ENCODE results near the gene NHLRC2.

Gene NHLRC2

GRCh38 chr10:113858541-113858940 is 4.1 kb downstream of the NHLRC2 start:
- ChIA-PET POLR2A (ENCODE audit: low non-redundant PET) (no interaction called here), CTCF (interaction anchor here (0.7 to 0.8 kb wide), 2 partner anchors 177 to 413 kb away, joined by 4 to 7 read pairs; no protein-coding TSS in a partner anchor)

GRCh38 chr10:113859261-113859660 is 4.8 kb downstream of the NHLRC2 start:
- ChIA-PET CTCF (interaction anchor here (0.8 kb wide), 1 partner anchor 412 kb away, joined by 7 read pairs; no protein-coding TSS in a partner anchor), POLR2A (ENCODE audit: low non-redundant PET) (no interaction called here)
- H3K27ac ChIP-seq = no peak overlapping the region
- TF ChIP-seq, protein P1, sequence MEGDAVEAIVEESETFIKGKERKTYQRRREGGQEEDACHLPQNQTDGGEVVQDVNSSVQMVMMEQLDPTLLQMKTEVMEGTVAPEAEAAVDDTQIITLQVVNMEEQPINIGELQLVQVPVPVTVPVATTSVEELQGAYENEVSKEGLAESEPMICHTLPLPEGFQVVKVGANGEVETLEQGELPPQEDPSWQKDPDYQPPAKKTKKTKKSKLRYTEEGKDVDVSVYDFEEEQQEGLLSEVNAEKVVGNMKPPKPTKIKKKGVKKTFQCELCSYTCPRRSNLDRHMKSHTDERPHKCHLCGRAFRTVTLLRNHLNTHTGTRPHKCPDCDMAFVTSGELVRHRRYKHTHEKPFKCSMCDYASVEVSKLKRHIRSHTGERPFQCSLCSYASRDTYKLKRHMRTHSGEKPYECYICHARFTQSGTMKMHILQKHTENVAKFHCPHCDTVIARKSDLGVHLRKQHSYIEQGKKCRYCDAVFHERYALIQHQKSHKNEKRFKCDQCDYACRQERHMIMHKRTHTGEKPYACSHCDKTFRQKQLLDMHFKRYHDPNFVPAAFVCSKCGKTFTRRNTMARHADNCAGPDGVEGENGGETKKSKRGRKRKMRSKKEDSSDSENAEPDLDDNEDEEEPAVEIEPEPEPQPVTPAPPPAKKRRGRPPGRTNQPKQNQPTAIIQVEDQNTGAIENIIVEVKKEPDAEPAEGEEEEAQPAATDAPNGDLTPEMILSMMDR (conservative IDR thresholded peaks at IDR 0.05; ENCODE audit: low read depth) = no peak
- no peak for DNase-seq (ENCODE audit: low spot score)

More at GRCh38 chr10:113858541-113858940, 4.1 kb downstream of the NHLRC2 start:
- TF ChIP-seq, protein P1 (conservative IDR thresholded peaks at IDR 0.05; ENCODE audit: low read depth) = no peak
- DNase-seq (ENCODE audit: low spot score) = no peak
- H3K27ac ChIP-seq = no peak overlapping the region

GRCh38 chr10:113865901-113866300 is 11.4 kb downstream of the NHLRC2 start:
- TF ChIP-seq, protein P1 (conservative IDR thresholded peaks at IDR 0.05; ENCODE audit: low read depth) = no peak
- no peak for DNase-seq (ENCODE audit: low spot score)
- CTCF ChIA-PET = no interaction called here
- H3K27ac ChIP-seq = no peak overlapping the region
- POLR2A ChIA-PET (ENCODE audit: low non-redundant PET) = no interaction called here

- CTCF ChIA-PET = no interaction called here
- TF ChIP-seq, protein P1 (conservative IDR thresholded peaks at IDR 0.05; ENCODE audit: low read depth) = no peak
These were observed 12.3 kb downstream of the NHLRC2 start for GRCh38 chr10:113866551-113867394.

DNA sequence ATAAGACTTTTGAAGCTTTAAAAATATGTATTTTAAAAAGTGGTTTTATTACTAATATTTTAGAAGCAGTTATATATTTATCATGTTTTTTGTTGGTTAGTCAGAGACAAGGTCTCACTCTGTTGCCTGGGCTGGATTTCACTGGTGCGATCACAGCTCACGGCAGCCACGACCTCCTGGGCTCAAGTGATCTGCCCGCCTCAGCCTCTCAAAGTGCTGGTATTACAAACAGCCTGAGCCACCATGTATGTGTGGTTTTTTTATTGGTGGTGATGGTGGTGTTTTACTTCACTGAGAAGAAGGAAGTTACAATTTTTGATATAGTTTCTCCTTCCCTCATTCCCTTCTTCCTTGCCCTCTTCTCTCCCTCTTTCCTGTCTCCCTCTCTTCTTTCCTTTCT is 13.4 kb downstream of the NHLRC2 start:
- TF ChIP-seq, protein P1 (conservative IDR thresholded peaks at IDR 0.05; ENCODE audit: low read depth) = no peak
- ChIA-PET POLR2A (ENCODE audit: low non-redundant PET) (no interaction called here), CTCF (no interaction called here)
- H3K27ac ChIP-seq = no peak overlapping the region
- no peak for DNase-seq (ENCODE audit: low spot score)

More at GRCh38 chr10:113866551-113867394, 12.3 kb downstream of the NHLRC2 start:
- POLR2A ChIA-PET (ENCODE audit: low non-redundant PET) = no interaction called here
- DNase-seq (ENCODE audit: low spot score) = no peak
- H3K27ac ChIP-seq = no peak overlapping the region

- DNase-seq (ENCODE audit: low spot score) = no peak
- no peak overlapping the region for H3K27ac ChIP-seq
- ChIA-PET CTCF (interaction anchor here (0.6 kb wide), 1 partner anchor 1297 kb away, joined by 11 read pairs; no protein-coding TSS in a partner anchor), POLR2A (ENCODE audit: low non-redundant PET) (no interaction called here)
- TF ChIP-seq, protein P1 (conservative IDR thresholded peaks at IDR 0.05; ENCODE audit: low read depth) = no peak
These were observed 15.3 kb downstream of the NHLRC2 start for GRCh38 chr10:113869789-113870188.

Data from RWPE1 (cell line).